Left colon (tissue), 2 donors: ENCODE results near the gene CD40LG. TPM values are rescaled to one million over a fixed set of nuclear protein-coding genes. Genes with fewer than 3 reads are reported as not detected.

ENCODE experiments used
- ATAC-seq: fragments of 200-7000 bp; cut with Tn5 transposase; one replicate; pipeline ENCODE4 v1.9.1; 2020; ENCODE audit warnings: mild to moderate bottlenecking, moderate library complexity
- DNase-seq, 2 donors: peaks; one replicate each; pipeline ENCODE4 v3.0.0-alpha.2; 2020
- intact Hi-C, 2 donors: fragments of 100-400 bp; cut with DNase I in 1 of 2; cut with micrococcal nuclease in 1 of 2; formaldehyde crosslinking; loops; one replicate each; pipeline versions ENCODE4 v1.11.2 to v1.14.0; 2022; cut with DNase I, micrococcal nuclease
- total RNA-seq, 2 donors: library from RNA; stranded (reverse); fragmentation: NEBNext Ultra II Directional; extraction: Animal tissue kit (Norgen Biotek cat#: 25700); gene quantifications; one replicate each; pipeline ENCODE4 v1.2.1, GENCODE V29; 2021
- donor health status: DM: no; HTN: no; CAD: no.
- donor health status: DM: yes; HTN: yes; CAD: no.

The CD40LG gene
- total RNA-seq, 2 donors from 2014 or later = 0.24 to 0.75 TPM

DNA sequence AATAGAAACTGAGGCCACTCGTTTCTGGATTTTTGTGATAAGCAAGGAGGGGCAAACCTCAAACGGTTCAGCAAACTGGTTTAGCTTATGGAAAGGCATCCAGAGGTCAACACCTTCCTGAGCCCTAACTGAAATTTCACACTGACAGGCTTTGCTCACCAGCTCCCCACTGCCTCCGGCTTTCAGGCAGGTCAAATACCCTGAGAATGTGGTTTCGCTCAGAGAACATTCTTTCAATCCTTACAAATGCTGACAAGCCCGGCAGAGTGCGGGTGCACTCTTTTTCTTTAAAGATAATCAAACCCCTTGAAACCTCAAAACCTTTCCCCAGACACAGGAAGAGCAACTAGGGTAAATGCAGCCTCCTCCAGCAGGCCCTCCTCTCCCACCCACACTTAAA is 41.5 kb downstream of the CD40LG start:
- no peak for DNase-seq

DNA sequence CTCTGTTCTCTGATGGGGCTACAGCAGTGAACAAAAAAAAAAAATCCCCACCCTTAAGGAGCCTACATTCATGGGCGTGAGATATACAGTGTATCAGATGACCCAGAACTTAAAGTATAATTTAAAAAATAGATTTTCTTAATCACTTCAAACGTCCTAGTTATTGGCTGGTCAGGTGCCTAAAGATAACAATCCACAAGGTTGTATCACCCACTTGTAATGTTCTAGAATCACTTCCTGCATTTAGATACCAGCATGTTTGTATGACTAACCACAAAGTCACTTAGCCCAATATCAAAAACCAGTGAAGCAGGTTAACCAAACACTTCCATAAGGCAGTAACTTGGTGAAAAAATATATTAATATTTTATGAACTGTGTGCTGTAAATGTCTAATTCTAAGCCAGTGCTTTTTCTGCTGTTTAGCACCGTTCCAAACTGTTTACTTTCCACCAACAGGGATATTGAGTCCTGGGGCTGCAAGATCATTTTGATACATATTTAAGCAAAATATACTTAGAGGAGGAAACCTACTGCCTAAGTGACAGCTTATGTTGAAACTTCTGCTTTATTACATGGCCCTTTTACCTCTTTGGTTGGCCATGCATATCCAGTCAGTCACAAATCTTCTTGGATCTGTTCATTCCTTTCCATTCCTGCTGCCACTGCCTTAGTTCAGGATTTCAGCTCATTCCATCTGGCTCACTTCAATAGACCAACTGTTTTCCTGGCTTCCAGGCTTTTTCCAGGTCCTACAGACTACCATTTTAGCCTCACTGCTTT is 43.3 kb downstream of the CD40LG start:
- ATAC-seq = no peak
- intact Hi-C loops = no loop called here
- DNase-seq = no peak

More for the DNA sequence above, 41.5 kb downstream of the CD40LG start:
- ATAC-seq = no peak
- intact Hi-C loops = no loop called here

DNA sequence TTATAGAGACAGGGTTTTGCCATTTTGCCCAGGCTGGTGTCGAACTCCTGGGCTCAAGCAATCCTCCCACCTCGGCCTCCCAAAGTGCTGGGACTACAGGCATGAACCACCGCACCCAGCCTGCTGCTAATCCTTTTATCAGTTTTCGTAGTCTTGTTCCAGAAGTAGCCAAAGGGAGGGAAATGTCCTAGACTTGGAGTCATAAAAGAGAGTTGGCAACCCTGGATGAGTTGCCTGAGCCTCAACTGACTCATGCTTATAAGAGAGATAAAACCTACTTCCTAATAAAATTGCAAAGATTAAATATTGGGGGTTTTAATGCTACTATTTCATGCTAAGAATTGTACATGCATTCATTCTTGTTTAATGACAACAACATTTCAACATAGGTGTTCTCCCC is 44.3 kb downstream of the CD40LG start:
- DNase-seq (no peak), ATAC-seq (no peak)
- intact Hi-C loops = no loop called here

DNA sequence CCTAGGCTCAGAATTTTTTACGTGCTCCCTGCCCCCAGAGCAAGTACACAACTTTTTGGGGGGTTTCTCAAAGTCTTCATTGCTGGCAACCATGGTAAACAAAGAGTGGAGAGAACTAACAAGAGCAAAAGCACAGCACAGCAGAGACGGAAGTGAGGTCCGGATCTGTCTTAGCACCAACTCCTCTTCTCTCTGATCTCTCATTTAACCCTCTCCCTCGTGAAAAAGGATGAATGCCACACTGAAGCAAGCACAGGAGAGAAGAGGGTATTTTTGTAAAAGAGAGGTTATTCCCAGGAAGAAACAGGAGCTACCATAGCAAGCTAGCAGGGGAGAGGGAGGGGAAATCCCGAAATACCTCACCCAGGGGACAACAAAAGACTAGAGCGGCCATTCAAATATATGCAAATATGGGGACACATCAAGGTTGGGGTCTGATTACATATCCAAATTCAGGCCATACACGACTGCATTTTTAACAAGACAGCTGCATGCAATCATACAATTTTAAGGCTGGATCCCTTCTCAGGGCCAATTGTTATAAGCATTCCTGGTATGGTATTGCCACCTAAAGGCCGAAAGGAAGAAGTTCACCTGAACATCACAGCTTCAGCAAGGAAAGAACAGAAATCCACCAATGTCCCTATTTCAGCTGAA is 46.6 kb downstream of the CD40LG start:
- intact Hi-C loops = no loop called here
- no peak for DNase-seq
- peak; percentile 73 for ATAC-seq

DNA sequence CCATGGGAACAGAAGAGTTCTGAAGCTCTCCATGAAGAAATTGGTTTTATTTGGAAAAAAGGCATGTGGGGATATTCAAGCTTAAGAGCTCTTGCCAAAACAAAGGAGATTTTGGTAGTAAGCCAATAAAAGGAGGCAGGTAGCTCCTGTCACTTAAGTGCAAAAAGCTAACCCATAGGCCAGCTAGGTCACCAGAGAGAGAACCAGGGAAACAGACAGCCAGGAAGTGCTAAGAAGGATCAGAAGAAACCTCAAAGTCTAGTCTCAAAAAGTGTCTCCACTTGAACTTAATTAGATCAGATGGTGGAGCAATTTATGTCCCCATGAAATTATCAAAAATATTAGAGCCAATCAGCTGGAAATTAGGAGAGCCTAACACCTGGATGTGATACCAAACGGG is 49.2 kb downstream of the CD40LG start:
- intact Hi-C loops = no loop called here
- DNase-seq = no peak
- no peak for ATAC-seq

DNA sequence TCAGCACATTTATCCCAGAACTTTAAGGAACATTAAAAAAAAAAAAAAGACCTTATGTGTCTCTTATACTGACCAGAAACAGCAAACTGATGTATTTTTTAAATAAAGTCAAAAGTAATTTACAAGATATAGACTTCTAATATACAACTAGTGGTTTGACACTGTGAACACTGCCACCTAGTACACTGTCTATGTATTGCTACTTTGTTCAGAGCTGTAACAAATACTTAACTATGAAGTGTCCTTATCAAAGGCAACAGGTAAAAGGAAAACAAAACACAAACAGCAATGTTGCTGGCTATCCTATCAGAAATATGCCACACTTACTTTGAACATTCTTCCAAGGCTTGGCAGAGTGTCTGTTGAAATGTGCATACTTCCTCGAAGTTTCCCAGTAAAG is 60.4 kb downstream of the CD40LG start:
- no peak for ATAC-seq
- intact Hi-C loops = no loop called here
- no peak for DNase-seq

Other genes starting within 250 kb of the CD40LG start
- gene BRS3, start 160.2 kb upstream of the CD40LG start, total RNA-seq = not detected
- gene HTATSF1, start 150.6 kb upstream of the CD40LG start, total RNA-seq = 10 to 100 TPM; 30.4 to 35.3 TPM
- not detected for gene VGLL1, start 115.9 kb upstream of the CD40LG start, total RNA-seq
- 1 to 10 TPM; 2.1 to 6.7 TPM for gene ARHGEF6, start 132.8 kb downstream of the CD40LG start, total RNA-seq
- 100 to 1,000 TPM in 1 of 2 donors, 10 to 100 TPM in 1; 91.5 to 105 TPM for gene RBMX, start 232.6 kb downstream of the CD40LG start, total RNA-seq